Endothelial cell of umbilical vein (primary cell): ENCODE data around the gene RAMP3.

Experiments
- EZH2 ChIP-seq: IDR thresholded peaks from 2 replicates; pipeline ENCODE4 v1.6.1; 2012; ENCODE audit warnings: borderline replicate concordance, low read depth, mild to moderate bottlenecking, moderate library complexity, low read length, inconsistent platforms; ENCODE audit not compliant: severe bottlenecking
- POLR2A ChIP-seq: IDR thresholded peaks from 2 replicates; pipeline ENCODE4 v1.6.1; 2012; ENCODE audit warnings: low read depth, mild to moderate bottlenecking, control low read depth, low read length
- POLR2AphosphoS5 ChIP-seq: IDR thresholded peaks from 2 replicates; pipeline ENCODE4 v1.6.1; 2012; ENCODE audit warnings: low read depth, mild to moderate bottlenecking, control low read depth, low read length, moderate library complexity; ENCODE audit not compliant: insufficient read depth
- TF ChIP-seq, protein P1 (sequence below), 2 donors: IDR thresholded peaks; 1 replicate in 1 of 2; 2 replicates in 1 of 2; pipeline ENCODE4 v1.5.1; 2011; ENCODE audit warnings: low read length in 2 of 2, mild to moderate bottlenecking in 2 of 2, moderate library complexity in 2 of 2, control low read depth in 1 of 2, inconsistent platforms in 1 of 2, low read depth in 1 of 2; ENCODE audit not compliant: insufficient read depth in 1 of 2; ENCODE audit errors: extremely low read depth in 1 of 2

DNA sequence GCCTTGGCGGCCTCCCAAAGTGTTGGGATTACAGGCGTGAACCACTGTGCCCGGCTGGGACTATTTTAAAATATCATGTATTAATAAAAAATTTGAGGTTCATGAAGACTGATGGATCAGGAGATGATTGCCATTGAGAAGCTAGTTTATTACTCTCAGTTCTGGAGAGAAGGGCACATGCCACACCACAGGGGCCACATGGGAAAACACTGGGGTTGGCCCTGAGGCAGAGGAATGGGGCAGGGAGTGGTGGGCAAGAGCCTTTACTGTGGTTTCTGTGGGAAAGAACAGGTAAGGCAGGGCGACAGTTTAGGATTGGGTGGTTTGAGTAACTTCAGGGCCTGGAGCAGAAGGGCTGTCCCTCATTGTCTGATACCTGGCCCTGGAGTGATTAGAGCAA, 39.3 kb upstream of the RAMP3 start:
- TF ChIP-seq, protein P1, sequence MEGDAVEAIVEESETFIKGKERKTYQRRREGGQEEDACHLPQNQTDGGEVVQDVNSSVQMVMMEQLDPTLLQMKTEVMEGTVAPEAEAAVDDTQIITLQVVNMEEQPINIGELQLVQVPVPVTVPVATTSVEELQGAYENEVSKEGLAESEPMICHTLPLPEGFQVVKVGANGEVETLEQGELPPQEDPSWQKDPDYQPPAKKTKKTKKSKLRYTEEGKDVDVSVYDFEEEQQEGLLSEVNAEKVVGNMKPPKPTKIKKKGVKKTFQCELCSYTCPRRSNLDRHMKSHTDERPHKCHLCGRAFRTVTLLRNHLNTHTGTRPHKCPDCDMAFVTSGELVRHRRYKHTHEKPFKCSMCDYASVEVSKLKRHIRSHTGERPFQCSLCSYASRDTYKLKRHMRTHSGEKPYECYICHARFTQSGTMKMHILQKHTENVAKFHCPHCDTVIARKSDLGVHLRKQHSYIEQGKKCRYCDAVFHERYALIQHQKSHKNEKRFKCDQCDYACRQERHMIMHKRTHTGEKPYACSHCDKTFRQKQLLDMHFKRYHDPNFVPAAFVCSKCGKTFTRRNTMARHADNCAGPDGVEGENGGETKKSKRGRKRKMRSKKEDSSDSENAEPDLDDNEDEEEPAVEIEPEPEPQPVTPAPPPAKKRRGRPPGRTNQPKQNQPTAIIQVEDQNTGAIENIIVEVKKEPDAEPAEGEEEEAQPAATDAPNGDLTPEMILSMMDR (IDR thresholded peaks at IDR 0.05; ENCODE audit: extremely low read depth in 1 of 2, insufficient read depth in 1 of 2, low read depth in 1 of 2, low read length in 2 of 2): no peak
- TF ChIP-seq POLR2A: no peak
- TF ChIP-seq EZH2: no peak
- TF ChIP-seq POLR2AphosphoS5: no peak
